ENCODE measurements around the gene AK8.

GRCh38 chr9:132773764-132774339 lies 104.2 kb downstream of the AK8 start:
- TF ChIP-seq, protein P1, sequence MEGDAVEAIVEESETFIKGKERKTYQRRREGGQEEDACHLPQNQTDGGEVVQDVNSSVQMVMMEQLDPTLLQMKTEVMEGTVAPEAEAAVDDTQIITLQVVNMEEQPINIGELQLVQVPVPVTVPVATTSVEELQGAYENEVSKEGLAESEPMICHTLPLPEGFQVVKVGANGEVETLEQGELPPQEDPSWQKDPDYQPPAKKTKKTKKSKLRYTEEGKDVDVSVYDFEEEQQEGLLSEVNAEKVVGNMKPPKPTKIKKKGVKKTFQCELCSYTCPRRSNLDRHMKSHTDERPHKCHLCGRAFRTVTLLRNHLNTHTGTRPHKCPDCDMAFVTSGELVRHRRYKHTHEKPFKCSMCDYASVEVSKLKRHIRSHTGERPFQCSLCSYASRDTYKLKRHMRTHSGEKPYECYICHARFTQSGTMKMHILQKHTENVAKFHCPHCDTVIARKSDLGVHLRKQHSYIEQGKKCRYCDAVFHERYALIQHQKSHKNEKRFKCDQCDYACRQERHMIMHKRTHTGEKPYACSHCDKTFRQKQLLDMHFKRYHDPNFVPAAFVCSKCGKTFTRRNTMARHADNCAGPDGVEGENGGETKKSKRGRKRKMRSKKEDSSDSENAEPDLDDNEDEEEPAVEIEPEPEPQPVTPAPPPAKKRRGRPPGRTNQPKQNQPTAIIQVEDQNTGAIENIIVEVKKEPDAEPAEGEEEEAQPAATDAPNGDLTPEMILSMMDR (IDR thresholded peaks at IDR 0.05), result no peak
- no peak for TF ChIP-seq EP300 (IDR thresholded peaks at IDR 0.05)
- no peak for TF ChIP-seq POLR2A (IDR thresholded peaks at IDR 0.05)

Measured in ovary (tissue), 3 donors.